ENCODE measurements around the gene ADD1. TPM values are rescaled to one million over a fixed set of nuclear protein-coding genes. Genes with fewer than 3 reads are reported as not detected.

ADD1 gene
- total RNA-seq, 2 donors from 2014 or later, result 281 to 282 TPM

DNA sequence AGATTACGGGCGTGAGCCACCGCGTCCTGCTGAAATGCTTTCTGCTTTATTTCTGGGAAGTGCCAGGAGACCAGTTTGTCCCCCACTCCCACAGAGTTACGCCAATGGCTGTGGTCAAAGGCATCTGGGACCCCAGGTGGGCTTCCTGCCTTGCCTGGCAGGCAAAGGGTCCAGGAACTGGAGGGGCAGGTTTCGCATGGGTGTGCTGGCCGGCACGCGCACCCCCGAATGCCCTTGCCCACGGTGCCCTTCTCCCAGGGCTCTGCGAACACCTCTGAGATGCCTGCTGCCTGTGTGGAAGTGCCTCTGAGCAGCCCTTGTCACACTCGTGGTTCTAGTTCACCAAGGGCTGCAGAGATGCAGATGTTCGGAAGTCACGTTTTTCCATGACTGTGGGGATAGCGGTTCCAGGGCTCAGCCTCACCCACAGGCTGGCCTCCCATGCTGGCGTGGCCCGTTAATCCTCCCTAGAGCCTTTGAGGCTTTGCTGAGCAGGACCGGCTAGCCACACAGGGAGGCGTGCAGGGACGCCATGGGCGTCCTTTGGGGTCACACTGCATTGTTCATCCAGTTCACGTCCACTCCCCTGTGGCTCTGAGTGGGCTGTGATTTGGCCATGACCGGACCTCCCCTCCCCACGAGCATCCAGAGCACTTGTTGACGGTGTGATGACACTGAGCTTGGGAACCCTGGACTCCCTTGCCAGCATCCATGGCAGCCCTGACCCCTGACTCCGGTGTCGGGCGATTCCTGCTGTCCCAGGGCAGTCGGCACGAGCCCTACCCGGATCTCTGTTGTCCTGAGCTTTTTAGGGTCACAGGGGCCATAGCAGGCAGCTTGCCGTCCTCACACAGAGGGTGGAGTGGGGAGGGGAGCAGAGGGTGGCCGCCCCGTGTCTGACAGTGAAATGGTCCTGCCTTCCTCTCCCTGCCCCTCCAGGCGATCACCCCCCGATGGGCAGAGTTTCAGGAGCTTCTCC is 12.7 kb upstream of the ADD1 start:
- H3K27ac Mint-ChIP-seq, result no peak overlapping the region
- DNase-seq, result no peak
- no peaks in the 10 kb centered on the region for H3K27me3 Mint-ChIP-seq (ENCODE audit: low read depth)
- peaks cover 9 to 11% of the 10 kb centered on the region in 2 donors for H3K36me3 Mint-ChIP-seq (ENCODE audit: insufficient read depth in 2 of 2)
- H3K4me3 Mint-ChIP-seq, result no peak overlapping the region
- H3K9me3 Mint-ChIP-seq, result peaks cover 0 to 3% of the 10 kb centered on the region in 2 donors
- H3K4me1 Mint-ChIP-seq (ENCODE audit: low read depth), result peaks cover 12% of the 10 kb centered on the region
- no peak for ATAC-seq (replicated peaks in 1 of 2)

- H3K4me1 Mint-ChIP-seq (ENCODE audit: low read depth), result peaks cover 14% of the 10 kb centered on the region
- no peaks in the 10 kb centered on the region for H3K27me3 Mint-ChIP-seq (ENCODE audit: low read depth)
- H3K4me3 Mint-ChIP-seq, result no peak overlapping the region
- H3K9me3 Mint-ChIP-seq, result no peaks in the 10 kb centered on the region
- no peak for DNase-seq
- H3K27ac Mint-ChIP-seq, result no peak overlapping the region
- ATAC-seq (replicated peaks in 1 of 2), result no peak
- H3K36me3 Mint-ChIP-seq (ENCODE audit: insufficient read depth in 2 of 2), result peaks cover 5 to 6% of the 10 kb centered on the region in 2 donors
Observed at GRCh38 chr4:2831611-2832308, 11.9 kb upstream of the ADD1 start.

DNA sequence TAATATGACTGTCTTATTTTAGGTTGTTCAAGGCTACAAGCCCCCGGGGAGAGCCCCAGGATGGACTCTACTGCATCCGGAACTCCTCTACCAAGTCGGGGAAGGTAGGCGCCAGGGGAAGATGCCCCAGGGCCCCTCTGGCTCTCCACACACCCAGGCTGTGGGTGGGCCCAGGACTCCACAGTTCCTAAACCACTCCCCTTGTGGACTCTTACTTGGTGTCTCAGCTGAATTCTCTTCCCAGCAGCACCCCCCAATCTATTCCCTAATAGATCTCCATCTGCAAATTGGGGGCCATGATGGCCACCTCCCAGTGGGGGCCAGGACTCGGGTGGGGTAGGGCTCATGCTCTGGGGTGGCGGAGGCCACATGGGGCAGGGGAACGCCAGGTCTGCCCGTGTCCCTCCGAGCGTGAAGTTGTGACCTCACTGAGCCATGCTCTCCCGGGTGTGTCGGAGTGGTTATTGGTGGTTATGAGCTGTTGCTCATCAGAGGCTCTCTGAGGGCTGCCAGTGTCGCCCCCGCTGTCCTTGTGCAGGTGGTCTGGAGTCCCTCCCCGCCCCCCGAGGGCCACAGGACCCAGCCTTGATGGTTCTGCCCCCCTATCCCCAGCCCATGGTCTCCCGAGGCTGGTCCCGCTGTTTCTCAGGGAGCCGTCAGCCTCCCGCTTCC is 11.2 kb upstream of the ADD1 start:
- Mint-ChIP-seq H3K4me1 (ENCODE audit: low read depth) (peaks cover 20% of the 10 kb centered on the region), H3K36me3 (ENCODE audit: insufficient read depth in 2 of 2) (peaks cover 3 to 5% of the 10 kb centered on the region in 2 donors), H3K27me3 (ENCODE audit: low read depth) (no peaks in the 10 kb centered on the region), H3K9me3 (no peaks in the 10 kb centered on the region), H3K27ac (no peak overlapping the region), H3K4me3 (no peak overlapping the region)
- no peak for ATAC-seq (replicated peaks in 1 of 2)
- no peak for DNase-seq

DNA sequence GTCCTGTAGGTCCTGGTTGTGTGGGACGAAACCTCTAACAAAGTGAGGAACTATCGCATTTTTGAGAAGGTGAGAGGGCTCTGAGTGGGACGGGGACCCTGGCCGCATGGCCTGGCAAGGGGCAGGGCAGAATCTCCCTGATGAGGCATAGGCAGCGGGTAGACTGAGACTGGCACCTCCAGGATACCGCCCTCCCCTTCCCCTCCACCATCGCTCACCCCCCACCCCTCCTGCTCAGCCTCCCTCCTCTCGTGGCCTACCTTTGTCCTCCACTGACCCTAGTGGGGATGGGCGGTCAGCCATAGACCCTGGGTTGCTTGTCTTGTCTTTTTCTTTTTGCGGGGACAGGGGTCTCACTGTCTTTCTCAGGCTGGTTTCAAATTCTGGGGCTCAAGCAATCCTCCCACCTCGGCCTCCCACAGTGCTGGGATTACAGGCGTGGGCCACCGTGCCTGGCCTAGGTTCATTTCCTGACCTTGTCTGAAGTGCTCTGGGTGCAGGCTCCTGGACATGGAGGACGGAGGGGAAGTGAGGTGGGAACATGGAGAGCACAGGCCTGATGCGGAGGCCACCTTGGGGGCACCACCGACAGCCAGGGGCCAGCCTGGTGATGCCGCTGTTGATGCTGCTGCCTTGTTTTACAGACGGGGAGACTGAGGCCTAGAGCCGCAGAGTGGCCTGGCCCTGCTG is 10.5 kb upstream of the ADD1 start:
- DNase-seq (no peak), ATAC-seq (replicated peaks in 1 of 2) (no peak)
- Mint-ChIP-seq H3K4me3 (no peak overlapping the region), H3K27ac (peak overlapping the region; percentile 42), H3K4me1 (ENCODE audit: low read depth) (peaks cover 27% of the 10 kb centered on the region), H3K36me3 (ENCODE audit: insufficient read depth in 2 of 2) (peaks cover 2 to 5% of the 10 kb centered on the region in 2 donors), H3K9me3 (no peaks in the 10 kb centered on the region), H3K27me3 (ENCODE audit: low read depth) (no peaks in the 10 kb centered on the region)

DNA sequence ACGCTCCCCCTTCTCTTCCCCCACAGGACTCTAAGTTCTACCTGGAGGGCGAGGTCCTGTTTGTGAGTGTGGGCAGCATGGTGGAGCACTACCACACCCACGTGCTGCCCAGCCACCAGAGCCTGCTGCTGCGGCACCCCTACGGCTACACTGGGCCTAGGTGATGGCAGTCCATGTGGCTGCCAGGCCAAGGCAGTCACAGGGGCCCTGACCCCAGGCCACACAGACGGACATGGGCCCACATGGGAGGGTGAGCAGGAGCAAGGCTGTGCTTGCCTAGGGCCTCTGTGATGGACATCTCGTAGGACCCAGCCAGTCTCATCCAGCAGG is 10.0 kb upstream of the ADD1 start:
- H3K9me3 Mint-ChIP-seq, result no peaks in the 10 kb centered on the region
- peaks cover 1% of the 10 kb centered on the region in 2 donors for H3K36me3 Mint-ChIP-seq (ENCODE audit: insufficient read depth in 2 of 2)
- H3K27me3 Mint-ChIP-seq (ENCODE audit: low read depth), result no peaks in the 10 kb centered on the region
- no peak overlapping the region for H3K4me3 Mint-ChIP-seq
- ATAC-seq (replicated peaks in 1 of 2), result no peak
- H3K27ac Mint-ChIP-seq, result peak overlapping the region; percentile 42
- peaks cover 32% of the 10 kb centered on the region for H3K4me1 Mint-ChIP-seq (ENCODE audit: low read depth)
- no peak for DNase-seq

DNA sequence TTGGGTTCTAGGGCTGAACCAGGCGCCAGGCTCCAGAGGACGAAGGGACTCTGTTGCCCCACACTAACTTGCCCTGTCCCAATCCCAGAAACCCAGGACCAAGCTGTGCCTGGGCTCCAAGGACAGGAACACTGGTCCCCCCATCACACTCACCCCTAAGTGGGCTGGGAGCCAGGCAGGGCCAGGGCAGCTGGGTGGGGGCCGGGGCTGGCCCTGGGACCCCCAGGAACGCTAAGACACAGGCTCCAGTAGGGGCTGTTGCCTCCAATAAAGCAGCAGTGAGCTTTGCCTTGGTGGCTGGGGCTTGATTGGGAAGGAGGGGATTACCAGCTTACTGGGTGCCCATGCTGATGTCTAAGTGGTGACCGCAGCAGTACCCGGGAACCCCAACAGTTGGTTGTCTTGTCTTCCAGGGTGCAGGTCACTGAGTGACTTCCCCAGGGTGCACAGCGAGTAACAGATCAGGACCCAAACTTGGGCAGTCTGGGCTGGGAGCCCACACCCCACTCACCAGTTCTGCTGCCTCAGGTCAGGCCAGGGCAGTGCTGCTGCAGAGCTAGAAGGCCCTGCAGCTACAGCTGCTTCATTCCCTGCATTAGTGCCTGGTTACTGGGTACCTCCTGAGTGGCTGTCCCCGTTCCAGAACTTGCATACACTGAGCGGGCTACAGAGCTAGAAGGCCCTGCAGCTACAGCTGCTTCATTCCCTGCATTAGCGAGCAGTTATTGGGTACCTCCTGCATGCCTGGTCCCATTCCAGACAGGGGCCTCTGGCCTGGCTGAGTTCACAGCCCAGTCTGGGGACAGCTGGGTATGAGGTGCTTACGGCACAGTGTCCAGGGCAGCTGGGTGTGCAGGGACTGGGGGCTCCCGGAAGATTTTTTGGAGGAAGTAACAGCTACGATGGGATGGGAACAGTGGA is 9.4 kb upstream of the ADD1 start:
- Mint-ChIP-seq H3K9me3 (no peaks in the 10 kb centered on the region), H3K27me3 (ENCODE audit: low read depth) (no peaks in the 10 kb centered on the region), H3K4me1 (ENCODE audit: low read depth) (peaks cover 38% of the 10 kb centered on the region), H3K27ac (no peak overlapping the region), H3K36me3 (ENCODE audit: insufficient read depth in 2 of 2) (no peaks in the 10 kb centered on the region), H3K4me3 (no peak overlapping the region)
- no peak for ATAC-seq (replicated peaks in 1 of 2)
- no peak for DNase-seq

DNA sequence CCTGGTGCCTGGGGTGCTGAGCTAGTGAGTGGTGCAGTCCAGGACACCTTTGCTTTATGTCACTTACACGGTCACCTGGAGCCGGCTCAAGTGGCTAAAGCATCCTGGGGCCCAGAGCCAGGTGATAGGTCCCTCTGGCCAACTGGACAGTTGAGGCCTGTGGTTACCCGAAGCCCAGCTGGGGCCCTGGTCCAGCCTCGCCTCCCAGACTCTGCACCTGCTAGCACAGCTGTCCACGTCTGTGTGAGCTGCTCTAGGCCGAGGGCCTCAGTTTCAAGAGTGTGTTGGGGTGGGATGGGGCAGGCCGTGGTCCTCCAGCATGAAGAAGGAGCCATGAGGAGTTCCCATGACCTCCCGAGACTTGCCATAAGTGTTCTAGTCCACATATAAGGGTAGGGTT is 7.7 kb upstream of the ADD1 start:
- Mint-ChIP-seq H3K4me3 (no peak overlapping the region), H3K27ac (peak overlapping the region; percentile 91), H3K36me3 (ENCODE audit: insufficient read depth in 2 of 2) (peaks cover 4 to 6% of the 10 kb centered on the region in 2 donors), H3K27me3 (ENCODE audit: low read depth) (no peaks in the 10 kb centered on the region), H3K9me3 (peaks cover 2 to 3% of the 10 kb centered on the region in 2 donors), H3K4me1 (ENCODE audit: low read depth) (peaks cover 40% of the 10 kb centered on the region)
- ATAC-seq (replicated peaks in 1 of 2) (no peak), DNase-seq (no peak)

DNA sequence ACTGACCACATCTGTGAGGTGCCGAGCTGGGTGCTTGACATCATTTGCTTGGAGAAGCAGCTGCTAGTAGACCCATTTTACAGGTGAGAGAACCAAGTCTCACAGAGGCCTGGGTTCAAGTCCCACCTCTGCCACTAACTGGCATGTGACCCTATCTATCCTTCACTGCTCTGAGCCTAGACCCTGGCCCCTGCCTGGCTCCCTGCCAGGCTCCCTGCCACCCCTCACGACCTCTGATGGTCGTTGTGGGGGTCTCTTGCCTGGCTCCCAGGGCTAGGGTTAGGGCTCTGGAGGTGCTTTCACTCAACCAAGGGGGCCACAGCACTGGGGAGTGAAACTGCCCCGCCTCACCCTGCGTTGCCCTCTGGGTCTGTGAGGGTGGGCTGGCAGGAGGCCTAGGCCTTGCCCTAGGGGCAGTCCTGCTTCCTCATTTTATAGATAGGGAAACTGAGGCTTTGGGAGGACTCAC is 7.2 kb upstream of the ADD1 start:
- Mint-ChIP-seq H3K27me3 (ENCODE audit: low read depth) (no peaks in the 10 kb centered on the region), H3K4me3 (no peak overlapping the region), H3K9me3 (peaks cover 2 to 3% of the 10 kb centered on the region in 2 donors), H3K4me1 (ENCODE audit: low read depth) (peaks cover 40% of the 10 kb centered on the region), H3K36me3 (ENCODE audit: insufficient read depth in 2 of 2) (peaks cover 4 to 6% of the 10 kb centered on the region in 2 donors), H3K27ac (peak overlapping the region; percentile 63)
- ATAC-seq (replicated peaks in 1 of 2) (no peak), DNase-seq (no peak)

- Mint-ChIP-seq H3K27ac (peak overlapping the region; percentile 90), H3K9me3 (peaks cover 2 to 3% of the 10 kb centered on the region in 2 donors), H3K27me3 (ENCODE audit: low read depth) (no peaks in the 10 kb centered on the region), H3K4me1 (ENCODE audit: low read depth) (peaks cover 40% of the 10 kb centered on the region), H3K36me3 (ENCODE audit: insufficient read depth in 2 of 2) (peaks cover 6% of the 10 kb centered on the region in 2 donors), H3K4me3 (peak overlapping the region; percentile 76 to 86)
- peak; percentile 4 to 14 for ATAC-seq (replicated peaks in 1 of 2)
- DNase-seq, result no peak
Observed at GRCh38 chr4:2837110-2837903, 6.3 kb upstream of the ADD1 start.

- Mint-ChIP-seq H3K36me3 (ENCODE audit: insufficient read depth in 2 of 2) (peaks cover 6% of the 10 kb centered on the region in 2 donors), H3K9me3 (peaks cover 2 to 3% of the 10 kb centered on the region in 2 donors), H3K4me1 (ENCODE audit: low read depth) (peaks cover 47% of the 10 kb centered on the region), H3K4me3 (peak overlapping the region; percentile 76 to 86), H3K27ac (peak overlapping the region; percentile 34), H3K27me3 (ENCODE audit: low read depth) (no peaks in the 10 kb centered on the region)
- DNase-seq (peak; percentile 62 to 73), ATAC-seq (replicated peaks in 1 of 2) (peak; percentile 83 to 86)
Observed at GRCh38 chr4:2837904-2838496, 5.6 kb upstream of the ADD1 start.

GRCh38 chr4:2839060-2839459 is 4.6 kb upstream of the ADD1 start:
- Mint-ChIP-seq H3K9me3 (peaks cover 2 to 3% of the 10 kb centered on the region in 2 donors), H3K4me3 (peak overlapping the region; percentile 76 to 86), H3K27me3 (ENCODE audit: low read depth) (no peaks in the 10 kb centered on the region), H3K36me3 (ENCODE audit: insufficient read depth in 2 of 2) (peaks cover 6% of the 10 kb centered on the region in 2 donors), H3K27ac (peak overlapping the region; percentile 34), H3K4me1 (ENCODE audit: low read depth) (peaks cover 47% of the 10 kb centered on the region)
- ATAC-seq (replicated peaks in 1 of 2) (no peak), DNase-seq (no peak)

Measured in activated T-cell treated with anti-CD3 and anti-CD28 coated beads, Interleukin-2, amount 50 U/mL, for 72 hours (primary cell).